Measurements from ENCODE around the gene OR2A5.

OR2A5 gene

GRCh38 chr7:144011458-144012230 is 37.1 kb upstream of the OR2A5 start:
- no peak overlapping the region for H3K4me3 ChIP-seq (ENCODE audit: low read length)
- no peak for DNase-seq (ENCODE audit: low read depth)
- no peak for TF ChIP-seq CTCF (conservative IDR thresholded peaks at IDR 0.05; ENCODE audit: low read depth, low read length)

GRCh38 chr7:144018065-144018464 is 30.7 kb upstream of the OR2A5 start:
- DNase-seq (ENCODE audit: low read depth): no peak
- no peak overlapping the region for H3K4me3 ChIP-seq (ENCODE audit: low read length)
- no peak for TF ChIP-seq CTCF (conservative IDR thresholded peaks at IDR 0.05; ENCODE audit: low read depth, low read length)

- DNase-seq (ENCODE audit: low read depth): peak; percentile 10
- H3K4me3 ChIP-seq (ENCODE audit: low read length): no peak overlapping the region
- no peak for TF ChIP-seq CTCF (conservative IDR thresholded peaks at IDR 0.05; ENCODE audit: low read depth, low read length)
Observed at GRCh38 chr7:144019457-144019856, 29.3 kb upstream of the OR2A5 start.

GRCh38 chr7:144020340-144020739 is 28.4 kb upstream of the OR2A5 start:
- DNase-seq (ENCODE audit: low read depth): no peak
- H3K4me3 ChIP-seq (ENCODE audit: low read length): no peak overlapping the region
- TF ChIP-seq CTCF (conservative IDR thresholded peaks at IDR 0.05; ENCODE audit: low read depth, low read length): no peak

- no peak for TF ChIP-seq CTCF (conservative IDR thresholded peaks at IDR 0.05; ENCODE audit: low read depth, low read length)
- H3K4me3 ChIP-seq (ENCODE audit: low read length): no peak overlapping the region
- no peak for DNase-seq (ENCODE audit: low read depth)
Observed at GRCh38 chr7:144022169-144022568, 26.6 kb upstream of the OR2A5 start.

- no peak overlapping the region for H3K4me3 ChIP-seq (ENCODE audit: low read length)
- DNase-seq (ENCODE audit: low read depth): no peak
- TF ChIP-seq CTCF (conservative IDR thresholded peaks at IDR 0.05; ENCODE audit: low read depth, low read length): no peak
Observed at GRCh38 chr7:144023171-144023827, 25.4 kb upstream of the OR2A5 start.

GRCh38 chr7:144024213-144024612 is 24.5 kb upstream of the OR2A5 start:
- no peak for DNase-seq (ENCODE audit: low read depth)
- no peak for TF ChIP-seq CTCF (conservative IDR thresholded peaks at IDR 0.05; ENCODE audit: low read depth, low read length)
- no peak overlapping the region for H3K4me3 ChIP-seq (ENCODE audit: low read length)

Data from retinal pigment epithelial cell (primary cell).